ENCODE measurements around the gene TMEM260. TPM values are rescaled to one million over a fixed set of nuclear protein-coding genes. Genes with fewer than 3 reads are reported as not detected.
"Not testable (repeated sequence)": the region's sequence is repeated elsewhere in the genome, so short reads cannot be mapped to it uniquely, and the experiment has no call there.

TMEM260 gene
- polyA plus RNA-seq, 3 donors = 7.5 to 8.8 (median 8.3) TPM

- Histone ChIP-seq H3K9ac (ENCODE audit: insufficient read depth, low read length, poor library complexity, severe bottlenecking) (no peak overlapping the region), H4K20me1 (ENCODE audit: insufficient read depth, low read length) (no peaks in the 10 kb centered on the region), H3K79me2 (ENCODE audit: insufficient read depth, low read length) (no peaks in the 10 kb centered on the region), H3K4me3 (replicated peaks in 1 of 3; ENCODE audit: low read depth in 2 of 3, low read length in 3 of 3) (no peak overlapping the region), H2AFZ (ENCODE audit: insufficient read depth, low read depth, low read length, poor library complexity, severe bottlenecking) (no peak overlapping the region), H3K27ac (ENCODE audit: low read depth in 1 of 2, low read length in 2 of 2) (no peak overlapping the region), H3K27me3 (ENCODE audit: control insufficient read depth in 2 of 2, insufficient read depth in 2 of 2, low read length in 2 of 2) (no peaks in the 10 kb centered on the region), H3K9me3 (replicated peaks in 1 of 2; ENCODE audit: control insufficient read depth in 1 of 2, insufficient read depth in 1 of 2, low read length in 2 of 2) (no peaks in the 10 kb centered on the region), H3K4me1 (ENCODE audit: control insufficient read depth in 1 of 2, insufficient read depth in 2 of 2, low read length in 2 of 2) (no peaks in the 10 kb centered on the region), H3K4me2 (replicated peaks; ENCODE audit: extremely low read depth, low read length, poor library complexity, severe bottlenecking) (no peak overlapping the region), H3K36me3 (replicated peaks in 1 of 2; ENCODE audit: control insufficient read depth in 1 of 2, insufficient read depth in 2 of 2, low read length in 2 of 2) (no peaks in the 10 kb centered on the region)
- 97% methylated on average over 5 of the region's 7 CpGs for WGBS (ENCODE audit: insufficient coverage)
- H3K27me3 Mint-ChIP-seq (ENCODE audit: low read depth in 3 of 3) = peaks cover 0 to 4% (median 1%) of the 10 kb centered on the region in 3 donors
- TF ChIP-seq, protein P1, sequence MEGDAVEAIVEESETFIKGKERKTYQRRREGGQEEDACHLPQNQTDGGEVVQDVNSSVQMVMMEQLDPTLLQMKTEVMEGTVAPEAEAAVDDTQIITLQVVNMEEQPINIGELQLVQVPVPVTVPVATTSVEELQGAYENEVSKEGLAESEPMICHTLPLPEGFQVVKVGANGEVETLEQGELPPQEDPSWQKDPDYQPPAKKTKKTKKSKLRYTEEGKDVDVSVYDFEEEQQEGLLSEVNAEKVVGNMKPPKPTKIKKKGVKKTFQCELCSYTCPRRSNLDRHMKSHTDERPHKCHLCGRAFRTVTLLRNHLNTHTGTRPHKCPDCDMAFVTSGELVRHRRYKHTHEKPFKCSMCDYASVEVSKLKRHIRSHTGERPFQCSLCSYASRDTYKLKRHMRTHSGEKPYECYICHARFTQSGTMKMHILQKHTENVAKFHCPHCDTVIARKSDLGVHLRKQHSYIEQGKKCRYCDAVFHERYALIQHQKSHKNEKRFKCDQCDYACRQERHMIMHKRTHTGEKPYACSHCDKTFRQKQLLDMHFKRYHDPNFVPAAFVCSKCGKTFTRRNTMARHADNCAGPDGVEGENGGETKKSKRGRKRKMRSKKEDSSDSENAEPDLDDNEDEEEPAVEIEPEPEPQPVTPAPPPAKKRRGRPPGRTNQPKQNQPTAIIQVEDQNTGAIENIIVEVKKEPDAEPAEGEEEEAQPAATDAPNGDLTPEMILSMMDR (IDR thresholded peaks at IDR 0.05) = no peak
- no peaks in the 10 kb centered on the region for H3K4me1 Mint-ChIP-seq
- no peak overlapping the region for H3K4me3 Mint-ChIP-seq
- intact Hi-C loops (cut with micrococcal nuclease) = no loop called here
- H3K9me3 Mint-ChIP-seq = peaks cover 9 to 21% (median 11%) of the 10 kb centered on the region in 7 donors
- H3K36me3 Mint-ChIP-seq = no peaks in the 10 kb centered on the region
- no peak overlapping the region for H3K27ac Mint-ChIP-seq
- DNase-seq = no peak
These were observed 86.7 kb downstream of the TMEM260 start for GRCh38 chr14:56666294-56666693.

DNA sequence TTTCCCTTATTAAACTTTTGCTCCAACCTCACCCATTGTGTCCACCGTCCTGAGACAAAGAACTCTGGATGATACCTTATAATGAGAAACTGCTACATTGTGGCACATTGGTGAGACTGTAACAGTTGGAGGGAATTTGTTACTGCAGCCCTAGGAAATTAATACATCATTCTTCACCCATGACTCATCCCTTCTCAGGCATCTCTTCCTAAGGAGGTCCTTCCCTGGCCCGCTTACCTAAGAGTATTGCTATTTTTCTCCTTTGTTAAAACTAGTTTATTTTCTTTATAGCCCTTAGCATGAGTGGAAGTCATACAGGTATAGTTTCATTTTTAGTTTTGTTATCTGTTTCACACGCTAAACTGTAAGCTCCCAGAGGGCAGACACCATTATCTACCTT lies 87.1 kb downstream of the TMEM260 start:
- TF ChIP-seq, protein P1 (IDR thresholded peaks at IDR 0.05) = no peak
- H3K79me2 ChIP-seq (ENCODE audit: insufficient read depth, low read length) = no peaks in the 10 kb centered on the region
- no peaks in the 10 kb centered on the region for H3K36me3 ChIP-seq (replicated peaks in 1 of 2; ENCODE audit: control insufficient read depth in 1 of 2, insufficient read depth in 2 of 2, low read length in 2 of 2)
- H3K9me3 ChIP-seq (replicated peaks in 1 of 2; ENCODE audit: control insufficient read depth in 1 of 2, insufficient read depth in 1 of 2, low read length in 2 of 2) = no peaks in the 10 kb centered on the region
- Mint-ChIP-seq H3K4me1 (no peaks in the 10 kb centered on the region), H3K27me3 (ENCODE audit: low read depth in 3 of 3) (peaks cover 0 to 4% (median 1%) of the 10 kb centered on the region in 3 donors), H3K4me3 (no peak overlapping the region), H3K9me3 (peaks cover 9 to 21% (median 11%) of the 10 kb centered on the region in 7 donors), H3K36me3 (no peaks in the 10 kb centered on the region), H3K27ac (no peak overlapping the region)
- no peak overlapping the region for H3K4me3 ChIP-seq (replicated peaks in 1 of 3; ENCODE audit: low read depth in 2 of 3, low read length in 3 of 3)
- DNase-seq = no peak
- H3K9ac ChIP-seq (ENCODE audit: insufficient read depth, low read length, poor library complexity, severe bottlenecking) = no peak overlapping the region
- no peak overlapping the region for H3K4me2 ChIP-seq (replicated peaks; ENCODE audit: extremely low read depth, low read length, poor library complexity, severe bottlenecking)
- no peak overlapping the region for H3K27ac ChIP-seq (ENCODE audit: low read depth in 1 of 2, low read length in 2 of 2)
- H3K4me1 ChIP-seq (ENCODE audit: control insufficient read depth in 1 of 2, insufficient read depth in 2 of 2, low read length in 2 of 2) = no peaks in the 10 kb centered on the region
- intact Hi-C loops (cut with micrococcal nuclease) = no loop called here
- H3K27me3 ChIP-seq (ENCODE audit: control insufficient read depth in 2 of 2, insufficient read depth in 2 of 2, low read length in 2 of 2) = no peaks in the 10 kb centered on the region
- WGBS (ENCODE audit: insufficient coverage) = no CpG with 5 or more reads among the region's 3 CpGs
- no peak overlapping the region for H2AFZ ChIP-seq (ENCODE audit: insufficient read depth, low read depth, low read length, poor library complexity, severe bottlenecking)
- H4K20me1 ChIP-seq (ENCODE audit: insufficient read depth, low read length) = no peaks in the 10 kb centered on the region

GRCh38 chr14:56667290-56667689 lies 87.7 kb downstream of the TMEM260 start:
- H3K27ac ChIP-seq (ENCODE audit: low read depth in 1 of 2, low read length in 2 of 2); DNase-seq; H3K4me2 ChIP-seq (replicated peaks; ENCODE audit: extremely low read depth, low read length, poor library complexity, severe bottlenecking); intact Hi-C loops (cut with micrococcal nuclease); H3K27me3 Mint-ChIP-seq (ENCODE audit: low read depth in 3 of 3); H3K27me3 ChIP-seq (ENCODE audit: control insufficient read depth in 2 of 2, insufficient read depth in 2 of 2, low read length in 2 of 2); H3K36me3 Mint-ChIP-seq; H3K9ac ChIP-seq (ENCODE audit: insufficient read depth, low read length, poor library complexity, severe bottlenecking); H3K79me2 ChIP-seq (ENCODE audit: insufficient read depth, low read length); H2AFZ ChIP-seq (ENCODE audit: insufficient read depth, low read depth, low read length, poor library complexity, severe bottlenecking); H3K27ac Mint-ChIP-seq; H3K4me3 ChIP-seq (replicated peaks in 1 of 3; ENCODE audit: low read depth in 2 of 3, low read length in 3 of 3); H3K4me3 Mint-ChIP-seq; H4K20me1 ChIP-seq (ENCODE audit: insufficient read depth, low read length); H3K36me3 ChIP-seq (replicated peaks in 1 of 2; ENCODE audit: control insufficient read depth in 1 of 2, insufficient read depth in 2 of 2, low read length in 2 of 2); H3K9me3 ChIP-seq (replicated peaks in 1 of 2; ENCODE audit: control insufficient read depth in 1 of 2, insufficient read depth in 1 of 2, low read length in 2 of 2); H3K4me1 ChIP-seq (ENCODE audit: control insufficient read depth in 1 of 2, insufficient read depth in 2 of 2, low read length in 2 of 2); H3K4me1 Mint-ChIP-seq: not testable (repeated sequence)
- no CpG with 5 or more reads among the region's 11 CpGs for WGBS (ENCODE audit: insufficient coverage)
- peaks cover 9 to 21% (median 11%) of the 10 kb centered on the region in 7 donors for H3K9me3 Mint-ChIP-seq

Measured in CD14-positive monocyte (primary cell).